Large intestine (tissue), 3 donors: Measurements from ENCODE around the gene GRIFIN. TPM values are rescaled to one million over a fixed set of nuclear protein-coding genes. Genes with fewer than 3 reads are reported as not detected.

Source experiments
- DNase-seq, 2 donors: peaks; one replicate each; pipeline versions ENCODE4 v3.0.0 to v3.0.0-alpha.2; 2013
- H3K27ac ChIP-seq: one replicate; pipeline ENCODE4 v1.5.1; 2013; ENCODE audit warnings: low read length
- H3K27me3 ChIP-seq: 2 replicates; pipeline ENCODE4 v1.6.1; 2013; ENCODE audit warnings: low read length; ENCODE audit not compliant: control insufficient read depth, insufficient read depth
- H3K36me3 ChIP-seq: 2 replicates; pipeline ENCODE4 v1.6.1; 2013; ENCODE audit warnings: low read length; ENCODE audit not compliant: control insufficient read depth, insufficient read depth
- H3K4me1 ChIP-seq: one replicate; pipeline ENCODE4 v1.6.1; 2013; ENCODE audit warnings: low read length; ENCODE audit not compliant: control insufficient read depth, insufficient read depth
- H3K4me3 ChIP-seq: one replicate; pipeline ENCODE4 v1.5.1; 2013; ENCODE audit warnings: low read length
- H3K9me3 ChIP-seq: one replicate; pipeline ENCODE4 v1.6.1; 2013; ENCODE audit warnings: mild to moderate bottlenecking, low read depth, low read length, moderate library complexity; ENCODE audit not compliant: control insufficient read depth
- WGBS: methylation state at CpG from one replicate; pipeline ENCODE4 v1.1.5; 2013; ENCODE audit warnings: low lambda C conversion rate; ENCODE audit not compliant: insufficient coverage; 5-methylcytosine and 5-hydroxymethylcytosine counted together
- polyA plus RNA-seq: library from polyadenylated mRNA; unstranded; fragments of 120-200 nt; gene quantifications from one replicate; pipeline ENCODE4 v1.2.1, GENCODE V29; 2013

The GRIFIN gene
- polyA plus RNA-seq, 1 donor, result not detected

DNA sequence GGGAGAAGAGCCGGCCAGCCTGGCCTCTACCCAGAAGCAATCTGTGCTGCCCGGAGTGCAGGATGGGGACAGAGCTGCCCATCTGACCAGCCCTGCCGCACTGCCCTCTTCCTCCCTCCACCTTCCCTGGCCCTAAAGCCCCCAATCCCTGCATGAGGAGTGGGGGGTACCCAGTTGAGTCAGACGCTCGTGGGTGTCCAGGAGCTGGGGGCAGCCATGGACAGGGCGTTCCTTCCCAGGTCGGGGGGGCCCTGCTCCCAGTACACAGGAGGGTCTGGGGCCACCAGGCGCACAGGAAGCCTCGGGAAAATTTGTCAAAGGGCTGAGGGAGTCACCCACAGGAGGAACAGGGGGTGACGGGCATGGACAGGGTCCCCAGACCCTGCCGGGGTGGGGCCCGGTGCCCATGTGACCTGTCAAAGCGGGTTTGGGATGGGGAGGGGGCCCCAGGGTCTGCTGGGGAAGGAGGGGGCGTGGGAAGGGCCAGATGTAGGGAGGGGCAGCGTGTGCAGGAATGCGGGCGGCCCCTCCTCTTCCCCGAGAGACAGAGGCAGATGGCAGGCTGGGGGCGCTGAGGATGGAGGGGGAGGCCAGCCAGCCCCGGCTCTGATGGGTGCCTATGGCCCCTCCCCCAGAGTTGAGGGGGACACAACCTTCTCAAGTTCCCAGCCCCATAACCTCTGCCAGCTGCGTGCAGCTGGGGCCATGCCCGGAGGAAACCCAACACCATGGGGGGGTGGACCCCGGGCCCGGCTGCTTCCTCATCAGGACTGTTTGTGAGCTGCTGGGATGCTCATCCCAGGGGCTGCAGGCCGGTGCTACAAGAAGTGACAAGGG, 21.5 kb upstream of the GRIFIN start:
- H3K27me3 ChIP-seq, result peaks cover 3% of the 10 kb centered on the region
- H3K36me3 ChIP-seq, result no peaks in the 10 kb centered on the region

GRCh38 chr7:2497065-2497464, 20.9 kb upstream of the GRIFIN start:
- WGBS, result no CpG with 5 or more reads among the region's 3 CpGs

More for the DNA sequence above, 21.5 kb upstream of the GRIFIN start:
- no peaks in the 10 kb centered on the region for H3K9me3 ChIP-seq
- H3K4me3 ChIP-seq, result no peak overlapping the region
- no peak overlapping the region for H3K27ac ChIP-seq
- no peak for DNase-seq
- no CpG with 5 or more reads among the region's 25 CpGs for WGBS
- peaks cover 8% of the 10 kb centered on the region for H3K4me1 ChIP-seq

DNA sequence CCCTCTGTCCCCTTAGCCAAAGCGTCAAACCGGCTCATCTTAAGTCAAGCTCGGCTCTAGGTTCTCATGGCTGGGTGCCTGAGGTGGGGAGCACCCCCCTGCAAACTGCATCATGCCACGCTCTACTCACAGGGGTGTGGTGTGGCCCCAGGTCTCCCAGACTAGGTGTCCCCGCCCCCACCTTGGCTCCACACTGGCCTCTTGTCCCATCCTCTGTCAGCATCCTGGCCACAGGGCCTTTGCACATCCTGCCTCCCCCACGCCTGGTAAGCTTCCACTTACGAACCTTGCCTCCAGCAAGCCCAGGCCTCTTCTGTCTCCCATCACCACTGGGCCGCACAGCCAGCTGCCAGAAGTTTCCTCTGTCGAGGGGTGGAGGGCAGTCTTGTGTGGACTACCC, 20.2 kb upstream of the GRIFIN start:
- Histone ChIP-seq H3K27me3 (peaks cover 3% of the 10 kb centered on the region), H3K36me3 (no peaks in the 10 kb centered on the region), H3K4me3 (no peak overlapping the region), H3K9me3 (no peaks in the 10 kb centered on the region), H3K27ac (no peak overlapping the region), H3K4me1 (peaks cover 8% of the 10 kb centered on the region)
- WGBS, result no CpG with 5 or more reads among the region's 9 CpGs
- no peak for DNase-seq

More at GRCh38 chr7:2497065-2497464, 20.9 kb upstream of the GRIFIN start:
- DNase-seq, result no peak
- peaks cover 3% of the 10 kb centered on the region for H3K27me3 ChIP-seq
- H3K27ac ChIP-seq, result no peak overlapping the region
- no peaks in the 10 kb centered on the region for H3K9me3 ChIP-seq
- peaks cover 8% of the 10 kb centered on the region for H3K4me1 ChIP-seq
- H3K4me3 ChIP-seq, result no peak overlapping the region
- H3K36me3 ChIP-seq, result no peaks in the 10 kb centered on the region

- WGBS, result no CpG with 5 or more reads among the region's 25 CpGs
- Histone ChIP-seq H3K9me3 (no peaks in the 10 kb centered on the region), H3K27me3 (peaks cover 3% of the 10 kb centered on the region), H3K4me3 (no peak overlapping the region), H3K36me3 (no peaks in the 10 kb centered on the region), H3K27ac (no peak overlapping the region), H3K4me1 (peaks cover 8% of the 10 kb centered on the region)
- DNase-seq, result no peak
Observed at GRCh38 chr7:2495418-2496299, 19.5 kb upstream of the GRIFIN start.

GRCh38 chr7:2494191-2495130, 18.3 kb upstream of the GRIFIN start:
- WGBS, result no CpG with 5 or more reads among the region's 32 CpGs
- no peaks in the 10 kb centered on the region for H3K36me3 ChIP-seq
- peaks cover 3% of the 10 kb centered on the region for H3K27me3 ChIP-seq
- no peak overlapping the region for H3K4me3 ChIP-seq
- H3K27ac ChIP-seq, result no peak overlapping the region
- DNase-seq, result no peak
- peaks cover 8% of the 10 kb centered on the region for H3K4me1 ChIP-seq
- no peaks in the 10 kb centered on the region for H3K9me3 ChIP-seq

DNA sequence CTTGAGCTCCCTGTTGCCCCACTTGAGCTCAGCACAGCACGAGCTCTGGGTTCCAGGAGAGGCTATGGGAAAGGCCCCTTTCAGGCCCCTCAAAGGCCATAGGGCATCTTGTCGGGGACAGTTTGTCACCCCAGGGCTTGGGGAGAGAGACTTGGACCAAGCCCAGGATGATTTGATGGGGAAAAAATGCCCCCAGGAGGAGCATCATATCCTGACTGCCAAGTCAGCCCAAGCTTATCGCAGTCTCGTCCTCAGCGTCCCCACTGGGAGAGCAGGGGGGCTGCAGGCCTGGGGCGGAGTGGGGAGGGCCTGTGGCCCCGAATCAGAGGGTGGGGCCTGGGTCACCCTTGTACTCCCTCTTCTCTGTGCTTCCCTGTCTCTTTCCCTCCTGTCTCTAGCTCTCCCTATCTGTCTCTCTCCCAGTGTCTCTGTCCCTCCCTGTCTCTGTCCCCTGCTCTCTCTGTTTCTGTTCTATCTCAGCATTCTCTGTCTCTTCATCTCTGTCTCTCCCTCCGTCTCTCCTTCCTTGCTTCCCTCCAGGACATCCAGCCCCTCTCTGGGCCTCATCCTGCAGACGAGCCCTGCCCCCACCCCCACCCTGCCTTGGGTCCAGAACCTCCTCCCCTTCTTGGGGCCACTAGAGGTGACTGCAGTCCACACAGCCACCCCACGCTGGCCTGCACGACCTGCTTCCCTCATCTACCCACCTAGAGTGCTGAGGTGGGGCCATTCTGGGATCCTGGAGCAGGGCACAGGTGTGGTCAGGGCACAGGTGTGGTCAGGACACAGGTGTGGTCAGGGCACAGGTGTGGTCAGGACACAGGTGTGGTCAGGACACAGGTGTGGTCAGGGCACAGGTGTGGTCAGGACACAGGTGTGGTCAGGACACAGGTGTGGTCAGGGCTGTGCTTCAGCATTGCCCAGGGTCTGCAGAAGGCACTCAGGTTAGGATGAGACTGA, 17.3 kb upstream of the GRIFIN start:
- no peak overlapping the region for H3K27ac ChIP-seq
- peaks cover 8% of the 10 kb centered on the region for H3K4me1 ChIP-seq
- WGBS, result no CpG with 5 or more reads among the region's 11 CpGs
- DNase-seq, result no peak
- no peaks in the 10 kb centered on the region for H3K9me3 ChIP-seq
- no peaks in the 10 kb centered on the region for H3K36me3 ChIP-seq
- H3K27me3 ChIP-seq, result peaks cover 3% of the 10 kb centered on the region
- no peak overlapping the region for H3K4me3 ChIP-seq

DNA sequence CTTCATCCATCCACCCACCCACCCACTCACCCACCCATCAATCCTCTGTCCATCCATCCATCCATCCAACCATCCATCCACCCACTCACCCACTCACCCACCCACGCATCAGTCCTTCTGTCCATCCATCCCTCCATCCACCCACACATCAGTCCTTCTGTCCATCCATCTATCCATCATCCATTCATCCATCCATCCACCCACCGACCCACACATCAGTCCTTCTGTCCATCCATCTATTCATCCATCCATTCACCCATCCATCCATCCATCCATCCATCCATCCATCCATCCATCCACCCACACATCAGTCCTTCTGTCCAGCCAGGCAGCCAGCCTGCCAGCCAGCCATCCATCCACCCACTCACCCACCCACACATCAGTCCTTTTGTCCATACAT, 15.8 kb upstream of the GRIFIN start:
- WGBS, result no CpG with 5 or more reads among the region's 2 CpGs
- Histone ChIP-seq H3K9me3 (no peaks in the 10 kb centered on the region), H3K36me3 (no peaks in the 10 kb centered on the region), H3K4me1 (peaks cover 8% of the 10 kb centered on the region), H3K4me3 (no peak overlapping the region), H3K27ac (no peak overlapping the region), H3K27me3 (peaks cover 2% of the 10 kb centered on the region)
- no peak for DNase-seq

- Histone ChIP-seq H3K4me1 (peaks cover 4% of the 10 kb centered on the region), H3K27me3 (peaks cover 2% of the 10 kb centered on the region), H3K4me3 (no peak overlapping the region), H3K36me3 (no peaks in the 10 kb centered on the region), H3K27ac (no peak overlapping the region), H3K9me3 (no peaks in the 10 kb centered on the region)
- no peak for DNase-seq
- no CpG with 5 or more reads among the region's 13 CpGs for WGBS
Observed at GRCh38 chr7:2490181-2490651, 14.0 kb upstream of the GRIFIN start.

DNA sequence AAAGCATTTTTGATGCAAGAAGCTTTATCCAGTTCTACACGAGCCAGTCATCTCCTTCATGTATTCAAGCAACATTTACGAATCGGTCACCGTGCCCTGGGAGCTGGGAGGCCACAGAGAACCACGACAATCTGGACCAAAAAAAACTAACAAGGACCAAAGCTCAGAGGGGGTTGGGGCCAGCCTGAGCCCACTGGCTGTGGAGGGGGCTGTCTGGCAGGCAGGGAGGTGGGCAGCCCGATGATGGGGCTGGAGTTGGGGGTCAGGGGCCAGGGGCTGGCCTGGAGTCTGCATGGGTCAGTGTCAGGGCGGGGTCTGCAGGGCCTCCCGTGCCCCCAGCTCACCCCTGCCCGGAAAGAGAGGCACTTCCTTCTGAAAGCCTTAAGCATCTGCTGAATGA, 12.5 kb upstream of the GRIFIN start:
- H3K9me3 ChIP-seq, result peaks cover 2% of the 10 kb centered on the region
- peaks cover 3% of the 10 kb centered on the region for H3K4me1 ChIP-seq
- no peak overlapping the region for H3K4me3 ChIP-seq
- no peaks in the 10 kb centered on the region for H3K36me3 ChIP-seq
- no peak for DNase-seq
- peaks cover 2% of the 10 kb centered on the region for H3K27me3 ChIP-seq
- 80% methylated on average over 1 of the region's 9 CpGs for WGBS
- H3K27ac ChIP-seq, result no peak overlapping the region
